HG03108 (cell line): ENCODE measurements around the gene CHPF.

Source experiments
- ATAC-seq: cut with Tn5 transposase; IDR thresholded peaks from one replicate; pipeline ENCODE4 v1.9.1; 2021; ENCODE audit warnings: moderate library complexity; ENCODE audit not compliant: unreplicated experiment

Gene CHPF

GRCh38 chr2:219515874-219516629 is 27.6 kb downstream of the CHPF start:
- ATAC-seq: no peak

- ATAC-seq: no peak
These were observed 28.8 kb downstream of the CHPF start for GRCh38 chr2:219514836-219515235.

GRCh38 chr2:219514196-219514761 is 29.3 kb downstream of the CHPF start, which contains the start of gene ASIC4:
TSS of gene ASIC4 (plus strand) at chr2:219514482. CDS start at chr2:219514725, 243 bp downstream.
- ATAC-seq: no peak

GRCh38 chr2:219513787-219514186 is 29.8 kb downstream of the CHPF start:
- no peak for ATAC-seq

GRCh38 chr2:219512524-219513216 is 30.9 kb downstream of the CHPF start:
- no peak for ATAC-seq

GRCh38 chr2:219511547-219512325 is 31.9 kb downstream of the CHPF start:
- no peak for ATAC-seq

GRCh38 chr2:219510512-219511135 is 33.0 kb downstream of the CHPF start:
- no peak for ATAC-seq

GRCh38 chr2:219509780-219510511 is 33.7 kb downstream of the CHPF start:
- no peak for ATAC-seq

GRCh38 chr2:219508971-219509779 is 34.4 kb downstream of the CHPF start:
- no peak for ATAC-seq

GRCh38 chr2:219508444-219508734 is 35.2 kb downstream of the CHPF start:
- no peak for ATAC-seq

- no peak for ATAC-seq
These were observed 35.8 kb downstream of the CHPF start for GRCh38 chr2:219507581-219508443.

- no peak for ATAC-seq
These were observed 36.6 kb downstream of the CHPF start for GRCh38 chr2:219506802-219507526.

- ATAC-seq: no peak
These were observed 37.3 kb downstream of the CHPF start for GRCh38 chr2:219506153-219506801.

GRCh38 chr2:219505585-219505984 is 38.0 kb downstream of the CHPF start:
- ATAC-seq: no peak

GRCh38 chr2:219502618-219503017 is 41.0 kb downstream of the CHPF start:
- ATAC-seq: no peak

- no peak for ATAC-seq
These were observed 41.8 kb downstream of the CHPF start for GRCh38 chr2:219501849-219502248.

GRCh38 chr2:219500135-219500534 is 43.5 kb downstream of the CHPF start:
- no peak for ATAC-seq
